HL-60 (cell line): Measurements from ENCODE around the gene POMT2.

Experiments used
- DNase-seq, 2 experiments: peaks; one replicate each; pipeline ENCODE4 v3.0.0-alpha.2; 2010 to 2020; ENCODE audit warnings: low read depth in 1 of 2, low spot score in 1 of 2
- H3K27ac ChIP-seq: fragments of 250-450 bp; sonication (Bioruptor Pico); replicated peaks from 2 replicates; pipeline ENCODE4 v1.5.1; 2020; ENCODE audit warnings: mild to moderate bottlenecking, moderate library complexity
- H3K27me3 ChIP-seq: fragments of 250-450 bp; sonication (Bioruptor Pico); 2 replicates; pipeline ENCODE4 v1.5.1; 2021; ENCODE audit warnings: mild to moderate bottlenecking, moderate library complexity; ENCODE audit not compliant: insufficient read depth, poor library complexity, severe bottlenecking
- H3K4me3 ChIP-seq: replicated peaks from 2 replicates; pipeline ENCODE4 v1.5.1; 2011; ENCODE audit warnings: mild to moderate bottlenecking, control low read depth, low read length; ENCODE audit not compliant: insufficient read depth
- GABPA ChIP-seq: IDR thresholded peaks from 2 replicates; pipeline ENCODE4 v1.6.1; 2012; ENCODE audit warnings: low read depth
- POLR2AphosphoS5 ChIP-seq: IDR thresholded peaks from 2 replicates; pipeline ENCODE4 v1.6.1; 2012; ENCODE audit warnings: low read depth
- SPI1 ChIP-seq: IDR thresholded peaks from 2 replicates; pipeline ENCODE4 v1.6.1; 2012; ENCODE audit warnings: low read depth, mild to moderate bottlenecking, borderline replicate concordance
- TF ChIP-seq, protein P1 (sequence below): IDR thresholded peaks from 2 replicates; pipeline ENCODE4 v1.6.1; 2012; ENCODE audit warnings: low read depth; ENCODE audit not compliant: insufficient replicate concordance
- TF ChIP-seq, protein P2 (sequence below): IDR thresholded peaks from one replicate; pipeline ENCODE4 v1.5.1; 2011; ENCODE audit warnings: low read length, control low read depth, inconsistent platforms; ENCODE audit not compliant: insufficient read depth

Gene POMT2

DNA sequence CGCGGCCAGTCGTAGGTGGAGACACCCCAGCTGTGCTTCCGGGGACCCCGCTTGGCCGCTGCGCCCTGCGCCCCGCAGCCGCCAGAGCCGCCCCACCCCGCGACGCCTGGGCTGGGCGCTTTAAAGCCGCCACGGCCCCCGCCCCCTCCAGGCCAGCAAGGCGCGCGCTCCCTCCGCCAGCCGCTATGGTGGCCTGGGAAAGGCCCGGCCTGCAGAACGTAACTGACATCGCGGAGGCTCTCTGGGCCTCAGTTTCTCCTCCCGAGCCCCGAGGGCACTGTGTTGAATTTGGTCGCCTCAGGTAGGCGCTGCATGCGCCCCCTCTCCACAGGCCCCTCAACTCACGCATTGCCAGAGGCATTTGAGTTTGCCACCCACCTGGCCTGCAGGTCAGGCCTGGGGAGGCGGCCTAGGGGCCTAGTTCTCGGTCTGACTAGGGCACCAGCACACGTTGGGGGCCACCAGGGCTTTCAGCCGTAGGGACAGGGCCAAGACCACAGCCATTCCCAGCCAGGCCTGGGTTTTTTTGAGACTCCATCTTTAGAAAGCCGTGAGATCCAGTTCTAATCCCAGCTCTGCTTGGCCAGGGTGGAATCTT is 49.5 kb downstream of the POMT2 start, which contains the start of gene NGB:
TSS of gene NGB (minus strand) at position 94 of the 598 bp plus-strand sequence. CDS start 269 bp downstream, outside the sequence.
- H3K27me3 ChIP-seq, result peaks cover 6% of the 10 kb centered on the region
- TF ChIP-seq SPI1 (no peak), POLR2AphosphoS5 (no peak), GABPA (no peak)
- TF ChIP-seq, protein P1, sequence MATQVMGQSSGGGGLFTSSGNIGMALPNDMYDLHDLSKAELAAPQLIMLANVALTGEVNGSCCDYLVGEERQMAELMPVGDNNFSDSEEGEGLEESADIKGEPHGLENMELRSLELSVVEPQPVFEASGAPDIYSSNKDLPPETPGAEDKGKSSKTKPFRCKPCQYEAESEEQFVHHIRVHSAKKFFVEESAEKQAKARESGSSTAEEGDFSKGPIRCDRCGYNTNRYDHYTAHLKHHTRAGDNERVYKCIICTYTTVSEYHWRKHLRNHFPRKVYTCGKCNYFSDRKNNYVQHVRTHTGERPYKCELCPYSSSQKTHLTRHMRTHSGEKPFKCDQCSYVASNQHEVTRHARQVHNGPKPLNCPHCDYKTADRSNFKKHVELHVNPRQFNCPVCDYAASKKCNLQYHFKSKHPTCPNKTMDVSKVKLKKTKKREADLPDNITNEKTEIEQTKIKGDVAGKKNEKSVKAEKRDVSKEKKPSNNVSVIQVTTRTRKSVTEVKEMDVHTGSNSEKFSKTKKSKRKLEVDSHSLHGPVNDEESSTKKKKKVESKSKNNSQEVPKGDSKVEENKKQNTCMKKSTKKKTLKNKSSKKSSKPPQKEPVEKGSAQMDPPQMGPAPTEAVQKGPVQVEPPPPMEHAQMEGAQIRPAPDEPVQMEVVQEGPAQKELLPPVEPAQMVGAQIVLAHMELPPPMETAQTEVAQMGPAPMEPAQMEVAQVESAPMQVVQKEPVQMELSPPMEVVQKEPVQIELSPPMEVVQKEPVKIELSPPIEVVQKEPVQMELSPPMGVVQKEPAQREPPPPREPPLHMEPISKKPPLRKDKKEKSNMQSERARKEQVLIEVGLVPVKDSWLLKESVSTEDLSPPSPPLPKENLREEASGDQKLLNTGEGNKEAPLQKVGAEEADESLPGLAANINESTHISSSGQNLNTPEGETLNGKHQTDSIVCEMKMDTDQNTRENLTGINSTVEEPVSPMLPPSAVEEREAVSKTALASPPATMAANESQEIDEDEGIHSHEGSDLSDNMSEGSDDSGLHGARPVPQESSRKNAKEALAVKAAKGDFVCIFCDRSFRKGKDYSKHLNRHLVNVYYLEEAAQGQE, result no peak
- TF ChIP-seq, protein P2, sequence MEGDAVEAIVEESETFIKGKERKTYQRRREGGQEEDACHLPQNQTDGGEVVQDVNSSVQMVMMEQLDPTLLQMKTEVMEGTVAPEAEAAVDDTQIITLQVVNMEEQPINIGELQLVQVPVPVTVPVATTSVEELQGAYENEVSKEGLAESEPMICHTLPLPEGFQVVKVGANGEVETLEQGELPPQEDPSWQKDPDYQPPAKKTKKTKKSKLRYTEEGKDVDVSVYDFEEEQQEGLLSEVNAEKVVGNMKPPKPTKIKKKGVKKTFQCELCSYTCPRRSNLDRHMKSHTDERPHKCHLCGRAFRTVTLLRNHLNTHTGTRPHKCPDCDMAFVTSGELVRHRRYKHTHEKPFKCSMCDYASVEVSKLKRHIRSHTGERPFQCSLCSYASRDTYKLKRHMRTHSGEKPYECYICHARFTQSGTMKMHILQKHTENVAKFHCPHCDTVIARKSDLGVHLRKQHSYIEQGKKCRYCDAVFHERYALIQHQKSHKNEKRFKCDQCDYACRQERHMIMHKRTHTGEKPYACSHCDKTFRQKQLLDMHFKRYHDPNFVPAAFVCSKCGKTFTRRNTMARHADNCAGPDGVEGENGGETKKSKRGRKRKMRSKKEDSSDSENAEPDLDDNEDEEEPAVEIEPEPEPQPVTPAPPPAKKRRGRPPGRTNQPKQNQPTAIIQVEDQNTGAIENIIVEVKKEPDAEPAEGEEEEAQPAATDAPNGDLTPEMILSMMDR, result no peak
- no peak within 1 kb of the TSS for H3K27ac ChIP-seq
- H3K4me3 ChIP-seq, result no peak within 1 kb of the TSS
- DNase-seq, result no peak

GRCh38 chr14:77270361-77271112 is 50.1 kb downstream of the POMT2 start:
- DNase-seq, result no peak
- H3K4me3 ChIP-seq, result no peak overlapping the region
- TF ChIP-seq, protein P2, result no peak
- no peak for TF ChIP-seq SPI1
- no peak for TF ChIP-seq GABPA
- TF ChIP-seq POLR2AphosphoS5, result no peak
- TF ChIP-seq, protein P1, result no peak
- no peak overlapping the region for H3K27ac ChIP-seq
- H3K27me3 ChIP-seq, result peaks cover 6% of the 10 kb centered on the region

DNA sequence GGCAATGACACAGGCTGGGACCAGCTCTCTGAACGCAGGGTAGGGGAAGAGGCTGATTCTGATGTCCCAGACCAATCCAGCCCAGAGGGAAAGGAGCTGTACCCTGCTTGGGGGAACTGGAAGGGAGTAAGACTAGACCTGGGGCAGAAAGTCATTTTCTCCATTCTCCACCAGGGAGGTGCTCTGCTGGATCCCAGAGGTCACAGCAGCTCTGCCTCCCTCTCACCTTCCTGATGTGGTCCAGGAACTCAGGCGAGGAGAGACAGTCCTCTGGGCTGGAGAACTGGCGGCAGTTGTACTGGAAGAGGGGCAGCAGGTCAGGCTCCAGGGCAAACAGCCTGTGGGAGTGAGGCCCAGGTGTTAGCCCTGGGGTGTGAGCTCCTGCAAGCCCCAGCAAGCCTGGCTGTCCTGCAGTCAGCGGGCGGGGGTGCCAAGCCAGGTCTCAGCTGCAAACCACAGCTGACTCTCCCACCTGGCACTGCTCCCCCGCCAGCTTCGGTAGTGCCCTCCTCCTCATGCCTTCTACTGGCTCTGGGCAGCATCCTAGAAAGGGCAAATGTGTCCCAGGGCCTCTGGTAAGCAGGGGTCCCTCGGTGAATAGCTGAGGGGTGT is 51.6 kb downstream of the POMT2 start:
- H3K4me3 ChIP-seq, result no peak overlapping the region
- TF ChIP-seq, protein P1, result no peak
- TF ChIP-seq SPI1 (no peak), POLR2AphosphoS5 (no peak), GABPA (no peak)
- H3K27me3 ChIP-seq, result peaks cover 6% of the 10 kb centered on the region
- H3K27ac ChIP-seq, result no peak overlapping the region
- DNase-seq, result no peak
